Measurements from ENCODE around the gene VSTM2L.

Gene VSTM2L

DNA sequence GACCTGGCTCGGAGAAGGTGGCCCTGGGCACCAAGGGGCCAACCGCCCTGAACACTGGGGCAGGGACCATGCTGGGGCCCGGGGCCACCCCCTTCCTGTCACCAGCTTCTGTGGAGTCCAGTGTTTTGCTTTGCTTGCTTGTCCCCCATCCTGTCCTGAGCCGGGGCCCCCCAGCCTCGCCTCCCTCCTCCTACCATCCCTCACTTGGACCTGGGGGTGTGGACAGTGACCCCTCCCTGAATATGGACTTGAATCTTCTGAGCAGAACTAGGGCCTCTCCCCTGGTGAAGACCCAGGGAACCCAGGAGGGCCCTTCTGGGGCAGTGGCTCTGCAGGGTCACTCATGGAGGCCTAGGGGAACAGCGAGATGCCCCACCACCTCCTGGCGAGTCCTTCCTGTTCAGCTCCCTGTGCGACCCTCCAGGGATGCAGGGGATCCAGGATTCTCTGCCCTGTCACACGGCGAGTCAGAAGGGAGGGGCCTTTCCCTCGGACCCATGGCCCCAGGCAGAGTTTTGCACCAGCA lies 41.6 kb downstream of the VSTM2L start:
- no peak overlapping the region for H3K4me3 ChIP-seq (ENCODE audit: low read depth, low read length)
- no peak for DNase-seq (ENCODE audit: low read depth)
- TF ChIP-seq, protein P1, sequence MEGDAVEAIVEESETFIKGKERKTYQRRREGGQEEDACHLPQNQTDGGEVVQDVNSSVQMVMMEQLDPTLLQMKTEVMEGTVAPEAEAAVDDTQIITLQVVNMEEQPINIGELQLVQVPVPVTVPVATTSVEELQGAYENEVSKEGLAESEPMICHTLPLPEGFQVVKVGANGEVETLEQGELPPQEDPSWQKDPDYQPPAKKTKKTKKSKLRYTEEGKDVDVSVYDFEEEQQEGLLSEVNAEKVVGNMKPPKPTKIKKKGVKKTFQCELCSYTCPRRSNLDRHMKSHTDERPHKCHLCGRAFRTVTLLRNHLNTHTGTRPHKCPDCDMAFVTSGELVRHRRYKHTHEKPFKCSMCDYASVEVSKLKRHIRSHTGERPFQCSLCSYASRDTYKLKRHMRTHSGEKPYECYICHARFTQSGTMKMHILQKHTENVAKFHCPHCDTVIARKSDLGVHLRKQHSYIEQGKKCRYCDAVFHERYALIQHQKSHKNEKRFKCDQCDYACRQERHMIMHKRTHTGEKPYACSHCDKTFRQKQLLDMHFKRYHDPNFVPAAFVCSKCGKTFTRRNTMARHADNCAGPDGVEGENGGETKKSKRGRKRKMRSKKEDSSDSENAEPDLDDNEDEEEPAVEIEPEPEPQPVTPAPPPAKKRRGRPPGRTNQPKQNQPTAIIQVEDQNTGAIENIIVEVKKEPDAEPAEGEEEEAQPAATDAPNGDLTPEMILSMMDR (IDR thresholded peaks at IDR 0.05; ENCODE audit: low read depth, low read length, missing control alignments) = no peak

DNA sequence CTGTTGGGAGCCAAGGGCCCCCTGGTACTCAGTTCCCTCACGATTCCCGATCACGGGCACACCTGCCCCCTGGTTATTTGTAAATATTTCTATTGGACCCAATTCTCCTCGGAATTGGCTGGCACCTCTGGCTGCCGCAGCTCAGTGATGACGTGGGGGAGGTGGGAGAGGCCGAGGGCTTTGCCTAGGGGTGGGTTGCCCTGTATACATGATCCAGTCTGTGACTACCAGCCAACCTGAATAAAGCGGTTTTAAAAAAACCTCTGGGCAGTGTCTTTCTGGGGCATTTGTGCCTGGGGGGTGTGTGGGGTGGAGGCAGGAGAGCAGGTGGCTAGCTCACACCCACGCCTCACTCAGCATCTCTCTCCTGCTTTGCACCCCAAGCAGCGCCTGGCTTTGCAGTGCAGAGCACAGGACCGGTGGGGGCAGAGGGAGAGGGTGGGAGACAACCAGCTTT lies 42.2 kb downstream of the VSTM2L start:
- no peak overlapping the region for H3K4me3 ChIP-seq (ENCODE audit: low read depth, low read length)
- TF ChIP-seq, protein P1 (IDR thresholded peaks at IDR 0.05; ENCODE audit: low read depth, low read length, missing control alignments) = no peak
- no peak for DNase-seq (ENCODE audit: low read depth)

DNA sequence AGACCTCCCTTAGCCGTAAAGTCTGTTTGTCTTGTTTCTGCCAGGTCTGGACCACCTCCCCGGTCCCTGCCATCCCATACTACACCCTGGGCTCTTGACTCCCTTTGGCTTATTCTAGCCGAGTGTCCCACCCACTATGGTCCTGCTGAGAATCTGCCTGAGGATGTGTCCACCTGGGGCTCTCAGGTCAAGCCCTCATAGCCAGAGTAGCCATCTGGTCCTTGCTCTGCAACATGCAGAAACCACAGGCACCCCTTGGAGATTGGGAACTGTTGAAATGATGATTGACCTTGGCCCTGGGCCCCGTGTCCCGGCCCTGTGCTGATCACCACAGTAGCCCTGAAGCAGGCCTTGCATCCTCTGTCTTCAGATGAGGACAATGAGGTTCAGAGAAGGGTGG lies 44.0 kb downstream of the VSTM2L start:
- TF ChIP-seq, protein P1 (IDR thresholded peaks at IDR 0.05; ENCODE audit: low read depth, low read length, missing control alignments) = no peak
- DNase-seq (ENCODE audit: low read depth) = no peak
- H3K4me3 ChIP-seq (ENCODE audit: low read depth, low read length) = no peak overlapping the region

DNA sequence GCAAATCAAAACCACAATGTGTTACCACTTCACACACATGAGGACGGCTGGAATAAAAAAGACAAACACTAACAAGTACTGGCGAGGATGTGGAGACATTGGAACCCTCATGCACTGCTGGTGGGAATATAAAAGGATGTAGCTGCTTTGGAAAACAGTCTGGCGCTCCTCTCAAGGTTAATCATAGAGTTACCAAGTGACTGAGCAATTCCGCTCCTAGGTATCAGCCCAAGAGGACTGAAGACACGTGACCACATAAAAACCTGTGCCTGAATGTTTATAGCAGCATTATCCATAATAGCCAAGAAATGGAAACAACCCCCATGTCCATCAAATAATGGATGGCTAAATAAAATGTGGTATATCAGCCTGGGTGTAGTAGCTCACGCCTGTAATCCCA lies 45.0 kb downstream of the VSTM2L start:
- TF ChIP-seq, protein P1 (IDR thresholded peaks at IDR 0.05; ENCODE audit: low read depth, low read length, missing control alignments) = no peak
- H3K4me3 ChIP-seq (ENCODE audit: low read depth, low read length) = no peak overlapping the region
- no peak for DNase-seq (ENCODE audit: low read depth)

DNA sequence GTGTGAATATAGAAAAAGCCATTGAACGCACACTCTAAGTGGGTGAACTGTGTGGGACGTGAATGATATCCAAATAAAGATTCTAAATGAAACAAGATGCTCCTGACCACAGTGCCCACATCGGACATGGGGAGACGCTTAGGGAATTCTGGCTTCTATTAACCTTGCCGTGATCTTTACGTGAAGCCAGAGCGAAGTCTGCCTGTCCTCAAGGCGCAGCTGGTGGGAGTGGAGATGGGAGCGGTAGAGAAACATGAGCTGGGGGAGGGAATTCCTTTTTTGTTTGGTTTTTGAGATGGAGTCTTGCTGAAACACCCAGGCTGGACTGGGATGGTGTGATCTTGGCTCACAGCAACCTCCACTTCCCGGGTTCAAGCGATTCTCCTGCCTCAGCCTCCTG lies 46.0 kb downstream of the VSTM2L start:
- no peak for DNase-seq (ENCODE audit: low read depth)
- no peak overlapping the region for H3K4me3 ChIP-seq (ENCODE audit: low read depth, low read length)
- TF ChIP-seq, protein P1 (IDR thresholded peaks at IDR 0.05; ENCODE audit: low read depth, low read length, missing control alignments) = no peak

DNA sequence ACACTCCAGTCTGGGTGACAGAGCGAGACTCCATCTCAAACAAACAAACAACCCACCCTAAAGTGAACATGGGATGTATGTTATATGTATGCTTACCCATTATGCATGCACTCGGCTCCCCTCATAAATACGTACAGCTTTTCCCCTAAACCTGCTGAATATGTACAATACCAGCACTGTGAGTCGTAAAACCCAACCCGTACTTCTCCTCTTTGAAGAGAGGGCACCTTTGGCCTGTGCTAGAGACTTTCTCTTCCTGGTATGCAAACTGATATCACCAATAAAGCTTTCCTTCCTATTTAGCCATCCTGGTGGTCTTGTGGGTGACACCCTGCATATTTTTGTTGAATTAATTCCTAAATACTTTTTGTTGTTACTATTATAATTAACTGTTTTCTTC lies 51.3 kb downstream of the VSTM2L start:
- TF ChIP-seq, protein P1 (IDR thresholded peaks at IDR 0.05; ENCODE audit: low read depth, low read length, missing control alignments) = no peak
- H3K4me3 ChIP-seq (ENCODE audit: low read depth, low read length) = no peak overlapping the region
- DNase-seq (ENCODE audit: low read depth) = no peak

DNA sequence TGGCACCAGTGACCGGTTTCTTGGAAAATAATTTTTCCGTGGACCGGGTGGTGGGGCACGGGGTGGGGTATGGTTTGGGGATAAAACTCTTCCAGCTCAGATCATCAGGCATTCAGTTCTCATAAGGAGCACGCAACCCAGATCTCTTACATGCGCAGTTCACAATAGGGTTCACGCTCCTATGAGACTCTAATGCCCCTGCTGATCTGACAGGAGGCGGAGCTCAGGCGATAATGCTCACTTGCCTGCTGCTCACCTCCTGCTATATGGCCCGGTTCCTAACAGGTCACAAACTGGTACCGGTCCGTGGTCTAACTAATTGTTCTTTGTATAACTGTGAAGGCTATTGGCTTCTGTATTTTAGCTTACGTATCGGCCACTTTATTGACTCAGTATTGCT lies 51.7 kb downstream of the VSTM2L start:
- DNase-seq (ENCODE audit: low read depth) = no peak

More for the DNA sequence above, 51.7 kb downstream of the VSTM2L start:
- TF ChIP-seq, protein P1 (IDR thresholded peaks at IDR 0.05; ENCODE audit: low read depth, low read length, missing control alignments) = no peak
- H3K4me3 ChIP-seq (ENCODE audit: low read depth, low read length) = no peak overlapping the region
